Heart right ventricle (tissue), 16 donors: ENCODE data around the gene C1R. TPM values are rescaled to one million over a fixed set of nuclear protein-coding genes. Genes with fewer than 3 reads are reported as not detected.

Experiments
- ATAC-seq, 8 donors: fragments of 200-7000 bp; cut with Tn5 transposase; one replicate each; pipeline ENCODE4 v1.9.1; 2020; ENCODE audit warnings: mild to moderate bottlenecking in 8 of 8, moderate library complexity in 8 of 8, moderate number of reproducible peaks in 1 of 8
- DNase-seq, 2 donors: peaks; one replicate each; pipeline ENCODE4 v3.0.0-alpha.2; 2020
- H3K27ac ChIP-seq, 10 donors: fragments of 200-600 bp; sonication (generic) in 2 of 10; one replicate each; pipeline versions ENCODE4 v1.5.0 to v1.8.0; 2020 to 2022; ENCODE audit warnings: mild to moderate bottlenecking in 3 of 10
- H3K27me3 ChIP-seq, 7 donors: fragments of 200-600 bp; one replicate each; pipeline ENCODE4 v1.8.0; 2021 to 2022; ENCODE audit warnings: mild to moderate bottlenecking in 2 of 7
- H3K36me3 ChIP-seq, 9 donors: fragments of 200-600 bp; sonication (generic) in 1 of 9; one replicate each; pipeline versions ENCODE4 v1.5.0 to v1.8.0; 2020 to 2022; ENCODE audit warnings: mild to moderate bottlenecking in 2 of 9
- H3K4me1 ChIP-seq, 9 donors: fragments of 200-600 bp; sonication (generic) in 1 of 9; one replicate each; pipeline versions ENCODE4 v1.5.0 to v1.8.0; 2020 to 2022; ENCODE audit warnings: mild to moderate bottlenecking in 4 of 9
- H3K4me3 ChIP-seq, 10 donors: fragments of 200-600 bp; sonication (generic) in 2 of 10; one replicate each; pipeline versions ENCODE4 v1.5.0 to v1.8.0; 2020 to 2022; ENCODE audit warnings: mild to moderate bottlenecking in 7 of 10, moderate library complexity in 2 of 10
- H3K9me3 ChIP-seq, 11 donors: fragments of 200-600 bp in 10 of 11; sonication (generic) in 2 of 11; one replicate each; pipeline versions ENCODE4 v1.5.0 to v1.8.0; 2013 to 2022; ENCODE audit warnings: mild to moderate bottlenecking in 2 of 11, control low read depth in 1 of 11, moderate library complexity in 1 of 11
- CTCF ChIP-seq, 9 donors: fragments of 200-600 bp; sonication (generic) in 2 of 9; IDR thresholded peaks; one replicate each; pipeline versions ENCODE4 v1.5.0 to v1.8.0; 2021 to 2022; ENCODE audit warnings: antibody characterized with exemption in 9 of 9, mild to moderate bottlenecking in 5 of 9, moderate library complexity in 1 of 9
- WGBS, 2 donors: extraction: QIAGEN DNeasy Blood & Tissue Kit; methylation state at CpG; one replicate each; pipeline ENCODE4 v1.1.7; 2013; ENCODE audit warnings: inconsistent platforms in 1 of 2; 5-methylcytosine and 5-hydroxymethylcytosine counted together
- intact Hi-C, 10 donors: fragments of 100-400 bp; cut with DNase I; formaldehyde crosslinking; loops; one replicate each; pipeline versions ENCODE4 v1.11.1 to v1.14.2; 2022
- polyA plus RNA-seq, 2 donors: library from polyadenylated mRNA; stranded (reverse); fragments of 200-250 nt; gene quantifications; one replicate each; pipeline ENCODE4 v1.2.3, GENCODE V29; 2013
- total RNA-seq, 10 donors: library from RNA; stranded (reverse); fragmentation: NEBNext Ultra II Directional in 3 of 10; extraction: Animal tissue kit (Norgen Biotek cat#: 25700) in 3 of 10; gene quantifications; one replicate each; pipeline versions ENCODE4 v1.2.1 to v1.2.4, GENCODE V29; 2021 to 2023
- donor health status: Arrhythmogenic right ventricular cardiomyopathy.
- donor health status: ischemic (EF 13 %, LVEDD 7.1; RV severe dilation, severe dysfunction).
- donor health status: healthy with polysubstance abuse.
- donor health status: DM: no; HTN: yes; CAD: no.
- donor health status: DM: no; HTN: no; CAD: no.
- donor health status: ischemic (EF 25% LVEDD 6.9; RV normal size, moderate dysfunction).
- donor health status: ischemic (EF 25% LVEDD 5.7; RV mildly dilated, moderate dysfunction).
- donor health status: healthy.
- donor health status: DM: yes; HTN: yes; CAD: no.
- donor health status: Ischemic cardiomyopathy.
- donor health status: ischemic (EF 35%, LVEDD 5.7; RV mildly dilated, moderate dysfunction).
- donor health status: nonischemic (EF 11% LVEDD 7.7; RV severe dilation, severe dysfunction).
- donor health status: DM: yes; HTN: yes; CAD: no.
- donor health status: PGD.
- donor health status: ischemic (EF 29% LVEDD 5.4; RV normal size, mild dysfunction).
- donor health status: nonischemic (EF 23%, LVEDD 6.1; RV moderate dilation, normal function).

Gene C1R
- total and polyA plus RNA-seq, 12 donors: 19.9 to 238 (median 71.9) TPM

- 72 to 88% methylated on average over 4 of the region's 4 CpGs for WGBS, 2 donors
- Histone ChIP-seq H3K27ac (no peak overlapping the region), H3K4me1 (peaks cover 10 to 48% (median 35%) of the 10 kb centered on the region in 9 donors), H3K4me3 (no peak overlapping the region), H3K36me3 (no peaks in the 10 kb centered on the region), H3K27me3 (peaks cover 0 to 25% (median 0%) of the 10 kb centered on the region in 7 donors), H3K9me3 (no peaks in the 10 kb centered on the region)
- intact Hi-C loops: no loop called here
- ATAC-seq (no peak), DNase-seq (no peak)
- TF ChIP-seq CTCF (IDR thresholded peaks at IDR 0.05): no peak
These were observed 33.5 kb upstream of the C1R start for GRCh38 chr12:7125632-7126227.

DNA sequence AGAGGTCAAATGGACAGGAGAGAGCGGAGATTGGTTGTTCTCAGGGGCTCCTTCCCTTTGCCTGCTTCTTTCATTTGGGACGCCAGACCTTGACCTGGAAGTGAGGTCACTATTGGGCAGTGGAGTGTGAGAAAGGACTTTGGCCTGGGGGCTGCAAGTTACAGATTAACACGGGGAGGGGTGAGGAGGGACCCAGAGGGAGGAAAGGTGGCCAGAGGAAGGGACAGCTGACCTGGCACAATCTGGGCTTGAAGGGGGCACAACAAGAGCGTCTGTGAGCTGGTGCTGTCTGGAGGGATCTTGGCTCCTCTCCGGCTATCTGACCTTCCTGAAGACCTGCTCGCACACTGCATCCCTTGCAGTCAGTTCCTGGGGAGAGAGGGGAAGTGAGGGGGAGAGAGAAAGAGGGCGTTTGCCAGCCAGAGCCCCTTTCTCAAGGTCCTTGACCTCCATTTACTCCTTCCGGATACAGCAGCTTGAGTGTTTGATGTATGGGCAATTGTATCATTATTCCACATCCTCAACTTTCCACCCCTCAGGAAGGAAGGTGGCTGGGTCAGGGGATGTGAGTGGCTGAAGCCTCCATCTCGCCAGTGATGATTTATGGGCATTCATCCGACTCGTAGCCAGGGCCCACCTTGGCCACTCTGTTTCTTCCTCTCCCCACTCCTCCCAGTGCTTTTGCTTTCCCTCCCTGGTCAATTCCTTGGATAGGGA lies 31.7 kb upstream of the C1R start:
- Histone ChIP-seq H3K9me3 (no peaks in the 10 kb centered on the region), H3K4me3 (no peak overlapping the region), H3K27ac (peak overlapping the region in 4 of 10 donors; percentile 34 to 67 (median 48)), H3K27me3 (peaks cover 0 to 7% (median 0%) of the 10 kb centered on the region in 7 donors), H3K36me3 (no peaks in the 10 kb centered on the region), H3K4me1 (peaks cover 2 to 31% (median 22%) of the 10 kb centered on the region in 9 donors)
- intact Hi-C loops: no loop called here
- TF ChIP-seq CTCF (IDR thresholded peaks at IDR 0.05): no peak
- WGBS, 2 donors: 61 to 69% methylated on average over 11 of the region's 11 CpGs
- ATAC-seq (no peak), DNase-seq (no peak)

- intact Hi-C loops: no loop called here
- H3K9me3 ChIP-seq: no peaks in the 10 kb centered on the region
- peak in 1 of 2 donors; percentile 62 for DNase-seq
- H3K36me3 ChIP-seq: peaks cover 0 to 2% (median 0%) of the 10 kb centered on the region in 9 donors
- H3K27ac ChIP-seq: peak overlapping the region in 7 of 10 donors; percentile 23 to 67 (median 45)
- no peak for TF ChIP-seq CTCF (IDR thresholded peaks at IDR 0.05)
- H3K4me1 ChIP-seq: peaks cover 0 to 22% (median 15%) of the 10 kb centered on the region in 9 donors
- H3K4me3 ChIP-seq: no peak overlapping the region
- peak; percentile 46 to 72 (median 58) for ATAC-seq
- 55 to 58% methylated on average over 7 of the region's 7 CpGs for WGBS, 2 donors
- H3K27me3 ChIP-seq: no peaks in the 10 kb centered on the region
These were observed 30.8 kb upstream of the C1R start for GRCh38 chr12:7122811-7123769.

- no peak for TF ChIP-seq CTCF (IDR thresholded peaks at IDR 0.05)
- Histone ChIP-seq H3K4me3 (no peak overlapping the region), H3K27me3 (no peaks in the 10 kb centered on the region), H3K9me3 (no peaks in the 10 kb centered on the region), H3K36me3 (peaks cover 0 to 18% (median 0%) of the 10 kb centered on the region in 9 donors), H3K27ac (peak overlapping the region in 1 of 10 donors; percentile 38), H3K4me1 (peaks cover 0 to 19% (median 15%) of the 10 kb centered on the region in 9 donors)
- no peak for DNase-seq
- 85 to 87% methylated on average over 5 of the region's 5 CpGs for WGBS, 2 donors
- intact Hi-C loops: no loop called here
- no peak for ATAC-seq
These were observed 29.1 kb upstream of the C1R start for GRCh38 chr12:7121324-7121723.
